NCI-H128 (cell line): ENCODE data around the gene REXO1.

Experiments
- DNase-seq: peaks from one replicate; lab custom pipeline; 2025; ENCODE audit not compliant: unreplicated experiment; lab: John Stamatoyannopoulos, UW

Gene REXO1

DNA sequence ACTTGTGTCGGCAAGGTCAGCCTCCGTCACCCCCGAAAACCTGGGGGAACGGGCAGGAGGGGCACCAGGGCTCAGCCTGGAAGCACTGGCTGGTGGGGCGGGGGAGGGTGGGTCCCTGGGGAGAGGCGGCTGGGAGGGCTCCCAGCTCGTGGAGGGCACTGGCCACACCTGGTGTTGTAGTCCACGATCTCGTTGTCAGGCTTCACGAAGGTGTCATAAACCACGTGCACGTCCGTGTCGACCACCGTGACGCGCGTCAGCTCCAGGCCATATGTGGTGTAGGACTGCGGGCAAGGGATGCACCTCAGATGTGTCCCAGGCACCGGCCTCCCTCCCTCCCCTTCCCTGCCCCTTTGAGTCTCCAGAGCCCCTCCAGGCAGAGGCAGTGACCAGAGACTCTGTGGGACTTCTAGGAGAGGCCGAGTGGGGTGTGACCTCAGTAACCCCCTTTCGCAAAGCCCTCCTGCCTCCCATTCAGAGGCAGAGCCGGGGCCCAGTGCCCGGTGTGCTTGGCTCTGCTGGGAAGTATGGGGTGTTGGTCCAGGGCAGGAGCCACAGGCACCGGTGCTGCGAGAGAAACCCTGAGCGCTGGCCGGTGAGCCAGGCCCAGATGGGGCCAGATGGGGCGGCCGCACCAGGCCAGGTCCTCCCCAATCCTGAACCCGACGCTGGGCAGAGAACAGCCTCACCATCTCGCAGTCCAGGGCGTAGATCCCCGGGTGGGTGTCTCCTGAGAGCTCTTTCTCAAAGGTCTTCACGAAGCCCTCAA lies 31.6 kb downstream of the REXO1 start:
- no peak for DNase-seq

DNA sequence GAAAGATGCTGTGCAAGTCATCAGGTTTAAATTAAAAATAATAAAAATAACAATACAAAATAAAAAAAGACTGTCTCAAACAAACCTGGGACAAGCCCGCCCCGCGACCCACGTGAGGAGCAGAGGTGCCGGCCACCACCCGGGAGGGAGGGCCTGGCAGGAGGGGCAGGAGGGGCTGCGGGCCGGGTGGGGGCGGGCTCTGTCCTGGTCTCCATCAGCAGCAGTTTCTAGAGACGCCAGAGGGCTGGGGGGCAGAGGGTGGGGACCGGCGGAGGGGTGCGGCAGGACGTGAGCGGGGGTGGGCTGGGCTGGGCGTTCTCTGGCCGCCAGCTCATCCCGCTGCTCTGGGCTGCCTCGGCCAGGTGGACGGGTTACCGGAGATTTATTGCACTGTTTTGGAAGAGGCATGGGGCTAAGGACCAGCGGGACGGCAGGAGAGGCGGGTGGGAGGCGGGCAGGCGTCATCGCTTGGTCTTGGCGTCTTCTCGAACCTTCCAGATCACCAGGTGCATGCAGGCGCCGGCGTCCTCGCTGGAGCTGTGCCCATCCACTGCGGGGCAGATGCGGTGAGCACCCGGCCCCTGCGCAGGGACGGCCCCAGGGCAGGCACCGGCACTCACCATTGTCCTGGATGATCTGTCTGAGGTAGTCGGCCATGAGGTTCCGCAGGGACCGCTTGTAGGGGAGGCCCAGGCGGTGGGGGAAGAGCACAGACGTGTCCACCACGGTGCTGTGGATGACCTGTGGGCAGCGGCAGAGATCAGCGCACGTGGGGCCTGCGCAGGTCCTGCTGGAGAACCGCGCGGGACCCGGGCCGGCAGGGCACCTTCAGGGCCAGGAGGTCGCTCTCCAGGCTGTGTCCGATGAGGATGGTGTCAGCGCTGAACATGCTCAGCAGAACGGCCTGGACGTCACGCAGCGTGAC lies 32.4 kb downstream of the REXO1 start:
- DNase-seq: no peak

- DNase-seq: no peak
Observed at GRCh38 chr19:1814833-1815604, 33.3 kb downstream of the REXO1 start.

GRCh38 chr19:1814391-1814790 lies 33.9 kb downstream of the REXO1 start:
- DNase-seq: no peak

- DNase-seq: no peak
Observed at GRCh38 chr19:1813192-1814182, 34.8 kb downstream of the REXO1 start.

DNA sequence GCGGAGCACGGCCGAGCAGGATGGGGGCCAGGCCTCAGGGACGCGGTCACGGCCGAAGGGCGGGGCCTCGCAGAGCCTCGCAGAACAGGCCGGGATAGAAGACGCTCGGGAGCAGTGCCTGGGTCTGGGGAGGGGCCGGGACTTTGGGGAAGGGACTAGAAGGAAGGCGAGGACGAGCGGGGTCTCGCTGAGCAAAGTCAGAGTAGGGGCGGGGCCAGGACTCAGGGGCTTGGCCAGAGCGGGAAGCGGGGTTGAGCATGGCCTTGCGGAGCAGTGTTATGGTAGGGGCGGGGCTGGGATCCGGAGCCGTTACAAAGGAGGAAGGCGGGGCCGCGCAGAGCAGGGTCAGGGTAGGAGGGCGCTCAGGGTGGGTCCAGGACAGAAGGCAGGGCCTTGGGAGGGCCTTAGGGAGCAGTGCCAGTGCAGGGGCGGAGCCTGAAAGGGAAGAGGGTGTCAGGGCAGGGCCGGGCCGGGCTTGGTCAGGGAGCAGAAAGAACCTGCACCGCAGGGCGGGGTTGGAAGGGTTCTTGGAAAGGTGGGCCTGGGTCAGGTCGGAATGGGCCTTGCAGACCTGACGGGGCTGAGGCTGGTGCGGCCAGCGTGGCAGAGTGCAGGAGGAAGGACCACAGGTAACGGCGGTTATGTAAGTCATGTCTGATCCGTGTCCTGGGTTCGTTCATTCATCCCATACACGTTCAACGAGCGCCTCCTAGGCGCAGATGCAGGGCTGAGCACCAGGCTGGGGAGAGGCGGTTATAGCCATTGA lies 35.7 kb downstream of the REXO1 start:
- DNase-seq: peak; percentile 52

- DNase-seq: no peak
Observed at GRCh38 chr19:1811942-1812425, 36.3 kb downstream of the REXO1 start, which contains the start of gene ATP8B3. Gene ATP8B3, minus strand, starts transcription at chr19:1812276. Its CDS starts 540 bp downstream, at chr19:1811736.

- DNase-seq: no peak
Observed at GRCh38 chr19:1811472-1811894, 36.8 kb downstream of the REXO1 start.

DNA sequence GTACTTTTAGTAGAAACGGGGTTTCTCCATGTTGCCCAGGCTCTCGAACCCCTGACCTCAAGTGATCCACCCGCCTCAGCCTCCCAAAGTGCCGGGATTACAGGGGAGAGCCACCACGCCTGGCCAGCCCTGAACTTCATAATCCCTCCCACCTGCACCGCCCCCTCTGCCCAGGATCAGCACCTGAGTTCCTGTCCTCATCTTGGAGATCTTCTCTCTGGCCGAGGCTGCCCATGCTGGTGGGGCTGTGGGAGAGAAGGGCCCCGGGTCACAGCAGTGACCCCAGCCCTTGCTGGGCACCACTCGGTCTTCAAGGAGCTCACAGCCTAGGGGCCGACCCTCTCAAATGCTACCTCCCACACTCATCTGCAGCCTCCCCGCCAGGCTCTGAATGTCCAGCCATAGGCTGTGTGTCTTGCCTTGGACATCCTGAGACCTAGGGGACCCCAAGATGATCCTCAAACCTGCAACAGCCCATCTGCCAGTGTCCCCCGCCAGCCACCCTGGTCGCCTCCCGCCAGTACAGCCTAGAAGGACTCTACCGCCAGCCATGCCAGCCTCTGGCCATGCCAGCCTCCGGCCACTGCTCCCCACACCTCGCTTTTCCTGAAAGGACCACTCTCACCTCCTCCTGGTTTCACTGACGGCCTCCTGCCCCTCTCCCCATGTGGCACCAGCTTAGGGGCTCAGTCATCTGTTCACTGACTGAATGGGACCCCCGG lies 37.7 kb downstream of the REXO1 start:
- no peak for DNase-seq

DNA sequence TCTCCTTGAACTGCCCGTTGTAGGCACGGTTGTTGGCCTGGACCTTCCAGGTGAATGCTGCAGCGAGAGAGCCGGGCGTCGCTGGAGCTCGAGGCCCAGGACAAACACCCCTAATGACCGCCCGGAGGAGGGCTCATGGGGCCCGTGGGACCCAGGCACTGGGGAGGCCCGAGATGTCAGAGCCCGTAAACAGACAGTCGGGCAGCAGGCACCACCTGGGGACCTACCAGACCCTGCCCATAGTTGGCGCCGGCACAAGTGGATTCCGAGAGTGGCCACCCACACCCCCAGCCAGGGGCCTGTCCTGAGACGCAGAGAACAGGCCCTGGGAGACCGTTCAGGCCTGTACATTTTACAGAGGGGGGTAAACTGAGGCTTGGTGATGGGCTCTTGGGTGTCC lies 38.6 kb downstream of the REXO1 start:
- no peak for DNase-seq

GRCh38 chr19:1808395-1808731 lies 39.9 kb downstream of the REXO1 start:
- no peak for DNase-seq

DNA sequence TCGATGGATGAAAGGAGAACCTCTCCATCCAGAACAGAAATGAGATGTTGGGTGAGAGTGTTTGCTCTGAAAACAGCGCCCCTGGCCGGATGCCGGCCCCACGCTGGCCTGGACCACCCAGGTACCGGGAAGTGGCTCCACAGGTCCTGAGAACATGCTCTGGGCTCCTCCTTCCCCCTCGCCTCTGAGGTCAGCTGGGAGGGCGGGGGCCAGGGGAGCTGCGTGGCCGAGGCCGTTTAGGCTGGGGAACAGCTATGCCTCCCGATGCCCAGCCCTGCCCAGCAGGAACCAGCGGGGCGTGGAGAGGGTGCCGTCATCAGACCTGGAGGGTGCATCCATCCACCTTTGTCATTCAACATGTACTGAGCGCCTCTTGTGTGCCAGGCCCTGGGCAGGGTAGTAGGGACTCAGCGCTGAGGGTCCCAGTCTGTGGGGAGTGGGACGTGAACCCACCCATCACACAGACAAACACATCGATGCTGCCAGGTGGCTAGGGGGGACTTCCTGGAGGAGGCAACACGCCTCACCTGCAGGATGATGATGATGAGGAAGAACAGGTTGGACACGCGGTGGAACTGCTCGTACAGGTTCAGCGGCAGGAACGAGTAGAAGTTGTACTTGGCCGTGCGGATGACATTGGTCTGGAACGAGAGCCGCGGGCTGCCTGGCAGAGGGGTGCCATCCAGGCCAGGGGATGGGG lies 40.4 kb downstream of the REXO1 start:
- no peak for DNase-seq

DNA sequence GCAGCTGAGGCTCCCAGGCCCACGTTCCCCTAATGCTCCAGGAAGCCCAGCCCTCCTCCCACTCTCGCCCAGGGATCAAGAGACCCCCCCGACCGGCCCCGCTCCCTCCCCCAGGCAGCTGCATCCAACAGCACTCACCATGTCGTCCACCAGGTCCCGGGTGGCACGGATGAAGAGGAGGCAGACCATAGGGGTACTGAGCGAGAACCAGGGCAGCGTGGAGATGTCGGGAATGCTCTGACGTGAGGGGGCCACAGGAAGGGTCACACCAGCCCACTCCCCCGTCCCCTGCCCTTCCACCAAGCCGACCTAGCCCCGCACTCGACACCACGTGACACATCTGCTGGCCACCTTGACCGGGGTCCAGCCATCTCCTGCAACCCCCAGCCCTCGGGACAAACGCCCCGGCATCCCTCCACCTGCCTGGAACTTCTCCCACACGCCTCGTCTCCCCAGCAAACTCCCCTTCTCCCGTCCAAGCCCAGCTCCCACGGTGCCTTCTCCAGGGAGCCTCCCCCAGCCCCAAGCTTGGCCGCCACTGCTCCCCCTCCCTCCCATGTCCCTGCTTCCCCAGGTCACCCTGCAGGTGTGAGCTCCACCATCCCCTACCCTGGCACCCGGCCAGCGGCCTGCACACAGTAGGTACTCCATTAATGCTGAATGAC lies 41.1 kb downstream of the REXO1 start:
- no peak for DNase-seq

DNA sequence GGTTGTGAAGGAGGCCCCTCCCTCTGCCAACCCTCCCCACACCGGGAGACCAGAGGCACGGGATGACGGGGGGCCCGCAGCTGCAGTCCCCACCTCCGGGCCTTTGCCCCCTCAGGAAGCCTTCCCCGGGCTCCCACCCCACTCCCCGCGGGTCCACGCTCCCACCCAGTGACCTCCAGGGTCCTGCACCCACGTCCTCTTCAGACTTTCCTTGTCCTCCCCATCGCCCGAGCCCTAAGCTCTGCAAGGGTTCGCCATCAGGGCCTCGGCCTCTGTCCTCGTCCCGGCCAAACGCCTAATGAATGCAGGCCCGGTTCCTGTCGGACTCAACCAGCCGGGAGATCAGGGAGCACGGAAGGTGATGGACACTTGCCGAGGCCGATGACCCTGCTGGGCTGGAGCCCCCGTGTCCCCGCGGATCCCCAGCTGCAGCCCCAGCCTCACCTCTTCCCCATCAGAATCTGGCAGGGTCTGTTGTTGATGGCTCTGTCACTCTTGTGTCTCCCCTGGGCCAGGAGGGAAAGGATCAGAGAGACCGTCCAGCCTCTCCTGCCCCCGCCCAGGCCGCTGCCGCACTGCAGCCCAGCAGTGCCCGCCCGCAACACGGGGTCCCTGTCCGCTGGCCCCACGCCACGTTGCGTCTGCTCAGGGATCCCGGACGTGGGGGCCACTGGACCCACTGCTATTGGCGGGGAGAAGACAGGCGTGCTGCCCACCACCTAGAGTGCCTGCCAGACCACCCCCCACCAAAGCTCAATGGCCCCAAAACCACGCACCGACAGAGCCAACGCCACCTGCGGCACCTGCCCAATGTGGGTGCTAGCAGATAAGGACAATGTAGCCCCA lies 41.9 kb downstream of the REXO1 start:
- DNase-seq: no peak

DNA sequence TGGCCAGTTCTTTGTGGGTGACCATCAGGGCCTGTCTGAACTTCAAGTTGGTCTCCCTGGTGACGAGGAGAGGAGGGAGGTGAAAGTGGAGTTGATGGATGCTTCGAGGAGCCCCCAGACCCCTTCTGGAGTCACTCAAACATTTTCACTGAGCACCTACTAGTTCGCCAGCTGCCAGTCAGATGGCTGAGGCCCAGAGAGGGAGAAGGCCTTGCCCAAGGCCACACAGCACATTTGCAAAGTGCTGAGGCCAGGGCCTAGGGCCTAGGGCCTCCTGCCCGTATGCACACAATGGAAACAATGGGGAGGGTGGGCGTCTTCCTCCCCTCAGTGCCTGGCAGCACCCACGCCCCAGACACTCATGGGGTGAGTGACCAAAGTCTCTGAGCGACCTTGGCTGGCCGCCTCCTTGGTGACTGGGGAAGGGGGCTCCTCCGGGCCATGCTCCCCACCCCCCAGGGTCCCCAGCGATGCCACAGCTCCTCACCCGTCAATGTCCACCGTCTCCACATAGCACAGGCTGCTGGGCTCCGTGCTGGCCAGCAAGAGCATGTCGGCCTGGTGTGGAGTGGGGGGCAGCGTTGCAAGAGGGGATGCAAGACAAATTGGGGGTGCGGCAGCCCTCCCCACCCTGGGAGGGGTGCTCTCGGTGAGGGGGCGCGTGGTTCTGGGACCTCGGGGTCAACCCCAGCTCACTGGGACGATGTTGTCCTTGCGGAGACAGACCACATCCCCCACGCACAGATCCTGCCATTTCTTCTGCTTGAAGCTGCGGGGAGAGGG lies 42.7 kb downstream of the REXO1 start:
- DNase-seq: no peak

DNA sequence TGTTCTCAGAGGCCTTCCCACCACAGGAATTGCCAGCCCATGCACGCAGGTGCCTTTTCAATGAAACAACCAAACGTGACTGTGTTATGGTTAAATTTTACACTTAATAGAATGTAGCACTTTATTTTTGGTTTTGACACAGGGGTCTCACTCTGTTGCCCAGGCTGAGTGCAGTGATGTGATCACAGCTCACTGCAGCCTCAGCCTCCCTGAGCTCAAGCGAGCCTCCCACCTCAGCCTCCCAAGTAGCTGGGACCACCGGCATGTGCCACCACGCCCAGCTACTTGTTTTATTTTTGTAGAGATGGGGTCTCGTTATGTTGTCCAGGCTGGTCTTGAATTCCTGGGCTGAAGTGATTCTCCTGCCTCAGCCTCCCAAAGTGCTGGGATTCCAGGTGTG lies 43.4 kb downstream of the REXO1 start:
- DNase-seq: no peak
